ENCODE results near the gene NTM. TPM values are rescaled to one million over a fixed set of nuclear protein-coding genes. Genes with fewer than 3 reads are reported as not detected.

NTM gene
- total RNA-seq, 4 donors from 2014 or later: 1.4 to 2.8 (median 1.7) TPM

GRCh38 chr11:131896978-131897615 lies 526.7 kb downstream of the NTM start:
- H3K27ac ChIP-seq: peak overlapping the region in 1 of 4 donors; percentile 24
- no peaks in the 10 kb centered on the region for H3K4me1 ChIP-seq
- TF ChIP-seq CTCF (IDR thresholded peaks at IDR 0.05): no peak
- TF ChIP-seq POLR2A (IDR thresholded peaks at IDR 0.05): no peak
- no peaks in the 10 kb centered on the region for H3K9me3 ChIP-seq
- H3K36me3 ChIP-seq: no peaks in the 10 kb centered on the region
- H3K27me3 ChIP-seq: no peaks in the 10 kb centered on the region
- no peak overlapping the region for H3K4me3 ChIP-seq
- no peak for DNase-seq

- H3K4me3 ChIP-seq: no peak overlapping the region
- DNase-seq: no peak
- no peaks in the 10 kb centered on the region for H3K27me3 ChIP-seq
- no peaks in the 10 kb centered on the region for H3K9me3 ChIP-seq
- H3K4me1 ChIP-seq: no peaks in the 10 kb centered on the region
- TF ChIP-seq CTCF (IDR thresholded peaks at IDR 0.05) (no peak), POLR2A (IDR thresholded peaks at IDR 0.05) (no peak)
- H3K27ac ChIP-seq: no peak overlapping the region
- H3K36me3 ChIP-seq: no peaks in the 10 kb centered on the region
Observed at GRCh38 chr11:131897956-131898355, 527.5 kb downstream of the NTM start.

GRCh38 chr11:131898949-131899348 lies 528.5 kb downstream of the NTM start:
- no peak for TF ChIP-seq POLR2A (IDR thresholded peaks at IDR 0.05)
- no peak for TF ChIP-seq CTCF (IDR thresholded peaks at IDR 0.05)
- no peaks in the 10 kb centered on the region for H3K27me3 ChIP-seq
- no peak for DNase-seq
- no peaks in the 10 kb centered on the region for H3K36me3 ChIP-seq
- H3K9me3 ChIP-seq: no peaks in the 10 kb centered on the region
- no peak overlapping the region for H3K4me3 ChIP-seq
- no peaks in the 10 kb centered on the region for H3K4me1 ChIP-seq
- H3K27ac ChIP-seq: no peak overlapping the region

- no peak overlapping the region for H3K27ac ChIP-seq
- H3K4me1 ChIP-seq: no peaks in the 10 kb centered on the region
- TF ChIP-seq CTCF (IDR thresholded peaks at IDR 0.05) (no peak), POLR2A (IDR thresholded peaks at IDR 0.05) (no peak)
- no peaks in the 10 kb centered on the region for H3K36me3 ChIP-seq
- no peak for DNase-seq
- H3K4me3 ChIP-seq: no peak overlapping the region
- H3K27me3 ChIP-seq: no peaks in the 10 kb centered on the region
- no peaks in the 10 kb centered on the region for H3K9me3 ChIP-seq
Observed at GRCh38 chr11:131899950-131900580, 529.6 kb downstream of the NTM start.

GRCh38 chr11:131902421-131902820 lies 532.0 kb downstream of the NTM start:
- no peaks in the 10 kb centered on the region for H3K27me3 ChIP-seq
- DNase-seq: no peak
- H3K27ac ChIP-seq: no peak overlapping the region
- H3K4me1 ChIP-seq: peaks cover 0 to 3% (median 0%) of the 10 kb centered on the region in 4 donors
- H3K36me3 ChIP-seq: no peaks in the 10 kb centered on the region
- TF ChIP-seq CTCF (IDR thresholded peaks at IDR 0.05) (no peak), POLR2A (IDR thresholded peaks at IDR 0.05) (no peak)
- H3K9me3 ChIP-seq: no peaks in the 10 kb centered on the region
- H3K4me3 ChIP-seq: no peak overlapping the region

Data from Peyer's patch (tissue), 4 donors.